Upper lobe of left lung (tissue), 4 donors: ENCODE data around the gene KRT33B.
A peak's percentile ranks its signal among the peaks of the same experiment; 100 is the strongest.

Experiments used
- EP300 ChIP-seq, 4 donors: sonication (generic); formaldehyde crosslinking; IDR thresholded peaks; one replicate each; pipeline ENCODE4 v1.5.1; 2017; ENCODE audit warnings: antibody characterized with exemption in 4 of 4, control low read depth in 2 of 4
- POLR2A ChIP-seq, 4 donors: fragments of 450-650 bp; IDR thresholded peaks; one replicate each; pipeline ENCODE4 v1.5.1; 2016 to 2017; ENCODE audit warnings: antibody characterized with exemption in 4 of 4, mild to moderate bottlenecking in 2 of 4
- POLR2AphosphoS5 ChIP-seq, 2 donors: sonication (generic); formaldehyde crosslinking; IDR thresholded peaks; one replicate each; pipeline ENCODE4 v1.5.1; 2017; ENCODE audit warnings: antibody characterized with exemption in 2 of 2
- TF ChIP-seq, protein P1 (sequence below), 6 experiments: fragments of 450-650 bp in 4 of 6; fragments of 200-600 bp in 2 of 6; sonication (generic) in 2 of 6; IDR thresholded peaks; one replicate each; pipeline ENCODE4 v1.5.1; 2016 to 2019; ENCODE audit warnings: antibody characterized with exemption in 6 of 6

- TF ChIP-seq, protein P1, sequence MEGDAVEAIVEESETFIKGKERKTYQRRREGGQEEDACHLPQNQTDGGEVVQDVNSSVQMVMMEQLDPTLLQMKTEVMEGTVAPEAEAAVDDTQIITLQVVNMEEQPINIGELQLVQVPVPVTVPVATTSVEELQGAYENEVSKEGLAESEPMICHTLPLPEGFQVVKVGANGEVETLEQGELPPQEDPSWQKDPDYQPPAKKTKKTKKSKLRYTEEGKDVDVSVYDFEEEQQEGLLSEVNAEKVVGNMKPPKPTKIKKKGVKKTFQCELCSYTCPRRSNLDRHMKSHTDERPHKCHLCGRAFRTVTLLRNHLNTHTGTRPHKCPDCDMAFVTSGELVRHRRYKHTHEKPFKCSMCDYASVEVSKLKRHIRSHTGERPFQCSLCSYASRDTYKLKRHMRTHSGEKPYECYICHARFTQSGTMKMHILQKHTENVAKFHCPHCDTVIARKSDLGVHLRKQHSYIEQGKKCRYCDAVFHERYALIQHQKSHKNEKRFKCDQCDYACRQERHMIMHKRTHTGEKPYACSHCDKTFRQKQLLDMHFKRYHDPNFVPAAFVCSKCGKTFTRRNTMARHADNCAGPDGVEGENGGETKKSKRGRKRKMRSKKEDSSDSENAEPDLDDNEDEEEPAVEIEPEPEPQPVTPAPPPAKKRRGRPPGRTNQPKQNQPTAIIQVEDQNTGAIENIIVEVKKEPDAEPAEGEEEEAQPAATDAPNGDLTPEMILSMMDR (IDR thresholded peaks at IDR 0.05) = peak; percentile 47 to 77 (median 64)
- TF ChIP-seq POLR2A (IDR thresholded peaks at IDR 0.05) (no peak), EP300 (IDR thresholded peaks at IDR 0.05) (no peak), POLR2AphosphoS5 (IDR thresholded peaks at IDR 0.05) (no peak)
These were observed 47.3 kb downstream of the KRT33B start for GRCh38 chr17:41322094-41322902.
